Measurements from ENCODE around the gene MYO1H. TPM values are rescaled to one million over a fixed set of nuclear protein-coding genes. Genes with fewer than 3 reads are reported as not detected.

MYO1H gene
- total and polyA plus RNA-seq, 2 experiments from 2014 or later = not detected

GRCh38 chr12:109462868-109463692, 115.4 kb downstream of the MYO1H start (continued):
- TF ChIP-seq, protein P1, sequence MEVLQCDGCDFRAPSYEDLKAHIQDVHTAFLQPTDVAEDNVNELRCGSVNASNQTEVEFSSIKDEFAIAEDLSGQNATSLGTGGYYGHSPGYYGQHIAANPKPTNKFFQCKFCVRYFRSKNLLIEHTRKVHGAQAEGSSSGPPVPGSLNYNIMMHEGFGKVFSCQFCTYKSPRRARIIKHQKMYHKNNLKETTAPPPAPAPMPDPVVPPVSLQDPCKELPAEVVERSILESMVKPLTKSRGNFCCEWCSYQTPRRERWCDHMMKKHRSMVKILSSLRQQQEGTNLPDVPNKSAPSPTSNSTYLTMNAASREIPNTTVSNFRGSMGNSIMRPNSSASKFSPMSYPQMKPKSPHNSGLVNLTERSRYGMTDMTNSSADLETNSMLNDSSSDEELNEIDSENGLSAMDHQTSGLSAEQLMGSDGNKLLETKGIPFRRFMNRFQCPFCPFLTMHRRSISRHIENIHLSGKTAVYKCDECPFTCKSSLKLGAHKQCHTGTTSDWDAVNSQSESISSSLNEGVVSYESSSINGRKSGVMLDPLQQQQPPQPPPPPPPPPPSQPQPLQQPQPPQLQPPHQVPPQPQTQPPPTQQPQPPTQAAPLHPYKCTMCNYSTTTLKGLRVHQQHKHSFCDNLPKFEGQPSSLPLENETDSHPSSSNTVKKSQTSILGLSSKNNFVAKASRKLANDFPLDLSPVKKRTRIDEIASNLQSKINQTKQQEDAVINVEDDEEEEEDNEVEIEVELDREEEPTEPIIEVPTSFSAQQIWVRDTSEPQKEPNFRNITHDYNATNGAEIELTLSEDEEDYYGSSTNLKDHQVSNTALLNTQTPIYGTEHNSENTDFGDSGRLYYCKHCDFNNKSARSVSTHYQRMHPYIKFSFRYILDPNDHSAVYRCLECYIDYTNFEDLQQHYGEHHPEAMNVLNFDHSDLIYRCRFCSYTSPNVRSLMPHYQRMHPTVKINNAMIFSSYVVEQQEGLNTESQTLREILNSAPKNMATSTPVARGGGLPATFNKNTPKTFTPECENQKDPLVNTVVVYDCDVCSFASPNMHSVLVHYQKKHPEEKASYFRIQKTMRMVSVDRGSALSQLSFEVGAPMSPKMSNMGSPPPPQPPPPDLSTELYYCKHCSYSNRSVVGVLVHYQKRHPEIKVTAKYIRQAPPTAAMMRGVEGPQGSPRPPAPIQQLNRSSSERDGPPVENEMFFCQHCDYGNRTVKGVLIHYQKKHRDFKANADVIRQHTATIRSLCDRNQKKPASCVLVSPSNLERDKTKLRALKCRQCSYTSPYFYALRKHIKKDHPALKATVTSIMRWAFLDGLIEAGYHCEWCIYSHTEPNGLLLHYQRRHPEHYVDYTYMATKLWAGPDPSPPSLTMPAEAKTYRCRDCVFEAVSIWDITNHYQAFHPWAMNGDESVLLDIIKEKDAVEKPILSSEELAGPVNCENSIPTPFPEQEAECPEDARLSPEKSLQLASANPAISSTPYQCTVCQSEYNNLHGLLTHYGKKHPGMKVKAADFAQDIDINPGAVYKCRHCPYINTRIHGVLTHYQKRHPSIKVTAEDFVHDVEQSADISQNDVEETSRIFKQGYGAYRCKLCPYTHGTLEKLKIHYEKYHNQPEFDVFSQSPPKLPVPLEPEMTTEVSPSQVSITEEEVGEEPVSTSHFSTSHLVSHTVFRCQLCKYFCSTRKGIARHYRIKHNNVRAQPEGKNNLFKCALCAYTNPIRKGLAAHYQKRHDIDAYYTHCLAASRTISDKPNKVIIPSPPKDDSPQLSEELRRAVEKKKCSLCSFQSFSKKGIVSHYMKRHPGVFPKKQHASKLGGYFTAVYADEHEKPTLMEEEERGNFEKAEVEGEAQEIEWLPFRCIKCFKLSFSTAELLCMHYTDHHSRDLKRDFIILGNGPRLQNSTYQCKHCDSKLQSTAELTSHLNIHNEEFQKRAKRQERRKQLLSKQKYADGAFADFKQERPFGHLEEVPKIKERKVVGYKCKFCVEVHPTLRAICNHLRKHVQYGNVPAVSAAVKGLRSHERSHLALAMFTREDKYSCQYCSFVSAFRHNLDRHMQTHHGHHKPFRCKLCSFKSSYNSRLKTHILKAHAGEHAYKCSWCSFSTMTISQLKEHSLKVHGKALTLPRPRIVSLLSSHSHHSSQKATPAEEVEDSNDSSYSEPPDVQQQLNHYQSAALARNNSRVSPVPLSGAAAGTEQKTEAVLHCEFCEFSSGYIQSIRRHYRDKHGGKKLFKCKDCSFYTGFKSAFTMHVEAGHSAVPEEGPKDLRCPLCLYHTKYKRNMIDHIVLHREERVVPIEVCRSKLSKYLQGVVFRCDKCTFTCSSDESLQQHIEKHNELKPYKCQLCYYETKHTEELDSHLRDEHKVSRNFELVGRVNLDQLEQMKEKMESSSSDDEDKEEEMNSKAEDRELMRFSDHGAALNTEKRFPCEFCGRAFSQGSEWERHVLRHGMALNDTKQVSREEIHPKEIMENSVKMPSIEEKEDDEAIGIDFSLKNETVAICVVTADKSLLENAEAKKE (CRISPR knock-in tag; IDR thresholded peaks at IDR 0.05) = no peak
- TF ChIP-seq, protein P2, sequence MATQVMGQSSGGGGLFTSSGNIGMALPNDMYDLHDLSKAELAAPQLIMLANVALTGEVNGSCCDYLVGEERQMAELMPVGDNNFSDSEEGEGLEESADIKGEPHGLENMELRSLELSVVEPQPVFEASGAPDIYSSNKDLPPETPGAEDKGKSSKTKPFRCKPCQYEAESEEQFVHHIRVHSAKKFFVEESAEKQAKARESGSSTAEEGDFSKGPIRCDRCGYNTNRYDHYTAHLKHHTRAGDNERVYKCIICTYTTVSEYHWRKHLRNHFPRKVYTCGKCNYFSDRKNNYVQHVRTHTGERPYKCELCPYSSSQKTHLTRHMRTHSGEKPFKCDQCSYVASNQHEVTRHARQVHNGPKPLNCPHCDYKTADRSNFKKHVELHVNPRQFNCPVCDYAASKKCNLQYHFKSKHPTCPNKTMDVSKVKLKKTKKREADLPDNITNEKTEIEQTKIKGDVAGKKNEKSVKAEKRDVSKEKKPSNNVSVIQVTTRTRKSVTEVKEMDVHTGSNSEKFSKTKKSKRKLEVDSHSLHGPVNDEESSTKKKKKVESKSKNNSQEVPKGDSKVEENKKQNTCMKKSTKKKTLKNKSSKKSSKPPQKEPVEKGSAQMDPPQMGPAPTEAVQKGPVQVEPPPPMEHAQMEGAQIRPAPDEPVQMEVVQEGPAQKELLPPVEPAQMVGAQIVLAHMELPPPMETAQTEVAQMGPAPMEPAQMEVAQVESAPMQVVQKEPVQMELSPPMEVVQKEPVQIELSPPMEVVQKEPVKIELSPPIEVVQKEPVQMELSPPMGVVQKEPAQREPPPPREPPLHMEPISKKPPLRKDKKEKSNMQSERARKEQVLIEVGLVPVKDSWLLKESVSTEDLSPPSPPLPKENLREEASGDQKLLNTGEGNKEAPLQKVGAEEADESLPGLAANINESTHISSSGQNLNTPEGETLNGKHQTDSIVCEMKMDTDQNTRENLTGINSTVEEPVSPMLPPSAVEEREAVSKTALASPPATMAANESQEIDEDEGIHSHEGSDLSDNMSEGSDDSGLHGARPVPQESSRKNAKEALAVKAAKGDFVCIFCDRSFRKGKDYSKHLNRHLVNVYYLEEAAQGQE (IDR thresholded peaks at IDR 0.05; ENCODE audit: unreplicated experiment) = no peak
- TF ChIP-seq NANOG (IDR thresholded peaks at IDR 0.05; ENCODE audit: borderline replicate concordance) (no peak; the same call in 1 of the 2 replicates), EZH2 (IDR thresholded peaks at IDR 0.05; ENCODE audit: low read depth, unreplicated experiment) (no peak), CTCF (conservative IDR thresholded peaks at IDR 0.05; ENCODE audit: low read depth in 2 of 2) (no peak)

All from GM23338 (cell line).